Naive thymus-derived CD8-positive, alpha-beta T cell (primary cell): ENCODE measurements around the gene OR5K1. TPM values are rescaled to one million over a fixed set of nuclear protein-coding genes. Genes with fewer than 3 reads are reported as not detected.
A peak's percentile ranks its signal among the peaks of the same experiment; 100 is the strongest.

Experiments
- ATAC-seq, 2 donors: fragments of 150-1000 bp; cut with Tn5 transposase in 1 of 2; sonication (Bioruptor Pico), chemical (Tn5 transposase) in 1 of 2; 1 replicate in 1 of 2; 2 replicates in 1 of 2; pipeline ENCODE4 v1.10.0; 2021; ENCODE audit warnings: mild to moderate bottlenecking in 2 of 2, moderate library complexity in 2 of 2
- POLR2A ChIA-PET: fragments of 350-600 bp; sonication (Branson Sonifier 250); formaldehyde crosslinking; loops from one replicate; lab custom pipeline; 2021; ENCODE audit warnings: antibody characterized with exemption; lab: Charles Lee
- DNase-seq, 10 donors: peaks; one replicate each; pipeline versions ENCODE4 v3.0.0 to v3.0.0-alpha.2; 2020 to 2022
- H3K27ac Mint-ChIP-seq, 10 donors: one replicate each; pipeline ENCODE4 v1.8.0; 2020 to 2022; ENCODE audit warnings: mild to moderate bottlenecking in 10 of 10, mixed read lengths in 10 of 10, moderate library complexity in 4 of 10, inconsistent platforms in 1 of 10
- H3K27me3 Mint-ChIP-seq, 5 donors: one replicate each; pipeline ENCODE4 v1.8.0; 2021 to 2022; ENCODE audit warnings: mixed read lengths in 5 of 5
- H3K36me3 Mint-ChIP-seq, 3 donors: one replicate each; pipeline ENCODE4 v1.8.0; 2020 to 2022; ENCODE audit warnings: mixed read lengths in 3 of 3, mild to moderate bottlenecking in 2 of 3, inconsistent platforms in 1 of 3
- H3K4me1 Mint-ChIP-seq, 4 donors: one replicate each; pipeline ENCODE4 v1.8.0; 2021 to 2022; ENCODE audit warnings: mixed read lengths in 4 of 4
- H3K4me3 Mint-ChIP-seq, 10 donors: one replicate each; pipeline ENCODE4 v1.8.0; 2020 to 2022; ENCODE audit warnings: mild to moderate bottlenecking in 10 of 10, mixed read lengths in 10 of 10, moderate library complexity in 6 of 10, inconsistent platforms in 1 of 10
- H3K9me3 Mint-ChIP-seq, 9 donors: one replicate each; pipeline ENCODE4 v1.8.0; 2020 to 2022; ENCODE audit warnings: mixed read lengths in 9 of 9, mild to moderate bottlenecking in 3 of 9, inconsistent platforms in 1 of 9, moderate library complexity in 1 of 9
- polyA plus RNA-seq, 3 donors: library from polyadenylated mRNA; unstranded; fragments of 300-500 nt; fragmentation: Illumina TruSeq; gene quantifications; one replicate each; pipeline ENCODE4 v1.2.3, GENCODE V29; 2021
- total RNA-seq, 8 experiments: library from RNA in 2 of 8; stranded (reverse) in 2 of 8; gene quantifications; one replicate each; pipeline ENCODE4 v1.2.3 and lab custom pipeline; 2021 to 2026

Gene OR5K1
- total and polyA plus RNA-seq, 5 experiments from 2014 or later: not detected

GRCh38 chr3:98521897-98522543, 59.0 kb downstream of the OR5K1 start:
- Mint-ChIP-seq H3K4me3 (peak overlapping the region; percentile 83 to 98 (median 94)), H3K27me3 (no peaks in the 10 kb centered on the region), H3K4me1 (peaks cover 24 to 54% (median 47%) of the 10 kb centered on the region in 4 donors), H3K9me3 (no peaks in the 10 kb centered on the region), H3K36me3 (peaks cover 1 to 33% (median 18%) of the 10 kb centered on the region in 3 donors), H3K27ac (peak overlapping the region; percentile 76 to 99 (median 93))
- ATAC-seq: peak; percentile 32 to 41
- POLR2A ChIA-PET: interaction anchor here (1.0 to 3.4 kb wide), 9 partner anchors 7 to 1739 kb away, joined by 3 to 56 read pairs (median 5); partner anchors contain the start of genes CPOX, DCBLD2 and TBC1D23
- peak in 9 of 10 donors; percentile 1 to 65 (median 29) for DNase-seq

Other genes with a start within 250 kb of the OR5K1 start
- not detected for gene OR5H6, start 199.0 kb upstream of the OR5K1 start, total RNA-seq
- gene OR5H6, start 199.0 kb upstream of the OR5K1 start, polyA plus RNA-seq: not detected
- not detected for gene OR5H2, start 180.7 kb upstream of the OR5K1 start, total RNA-seq
- not detected for gene OR5H2, start 180.7 kb upstream of the OR5K1 start, polyA plus RNA-seq
- gene OR5K4, start 109.3 kb upstream of the OR5K1 start, total RNA-seq: not detected
- not detected for gene OR5K4, start 109.3 kb upstream of the OR5K1 start, polyA plus RNA-seq
- gene OR5K3, start 72.5 kb upstream of the OR5K1 start, total RNA-seq: not detected
- not detected for gene OR5K3, start 72.5 kb upstream of the OR5K1 start, polyA plus RNA-seq
- gene OR5K2, start 34.5 kb downstream of the OR5K1 start, total RNA-seq: not detected
- not detected for gene OR5K2, start 34.5 kb downstream of the OR5K1 start, polyA plus RNA-seq
- 100 to 1,000 TPM; 159 to 176 TPM for gene CLDND1, start 59.7 kb downstream of the OR5K1 start, total RNA-seq
- 10 to 100 TPM; 41.9 to 78.4 (median 49.1) TPM for gene CLDND1, start 59.7 kb downstream of the OR5K1 start, polyA plus RNA-seq
- 10 to 100 TPM in 1 of 2 experiments, 1 to 10 TPM in 1; 9.1 to 10.8 TPM for gene GPR15, start 68.8 kb downstream of the OR5K1 start, total RNA-seq
- gene GPR15, start 68.8 kb downstream of the OR5K1 start, polyA plus RNA-seq: 1 to 10 TPM in 1 of 3 donors, under 1 TPM in 2; 0.41 to 2.0 (median 0.48) TPM
- gene CPOX, start 130.4 kb downstream of the OR5K1 start, total RNA-seq: 10 to 100 TPM; 24.5 to 27.1 TPM
- 1 to 10 TPM; 2.4 to 3.4 (median 2.6) TPM for gene CPOX, start 130.4 kb downstream of the OR5K1 start, polyA plus RNA-seq